Stimulated activated CD4-positive, alpha-beta T cell treated with anti-CD3 and anti-CD28 coated beads, TNF-alpha, amount 100 ng/mL, for 1 hour (primary cell): Measurements from ENCODE around the gene STAT6.

Experiments
- DNase-seq, 3 donors: peaks; one replicate each; pipeline ENCODE4 v3.0.0-alpha.2; 2020; ENCODE audit warnings: low read depth in 3 of 3, low spot score in 1 of 3

Gene STAT6

GRCh38 chr12:57051011-57051410 lies 60.2 kb downstream of the STAT6 start:
- no peak for DNase-seq

GRCh38 chr12:57049890-57050289 lies 61.3 kb downstream of the STAT6 start, which contains the start of gene MYO1A:
MYO1A (minus strand) TSS chr12:57050129; CDS start chr12:57048323, 1,806 bp downstream.
- no peak for DNase-seq

- no peak for DNase-seq
Measured at GRCh38 chr12:57049119-57049446, 62.1 kb downstream of the STAT6 start.

- no peak for DNase-seq
Measured at GRCh38 chr12:57048423-57049118, 62.6 kb downstream of the STAT6 start.

- no peak for DNase-seq
Measured at GRCh38 chr12:57047981-57048380, 63.2 kb downstream of the STAT6 start.

GRCh38 chr12:57046947-57047890 lies 63.9 kb downstream of the STAT6 start:
- no peak for DNase-seq

GRCh38 chr12:57046086-57046791 lies 64.9 kb downstream of the STAT6 start:
- no peak for DNase-seq
